Measurements from ENCODE around the gene NAV2. TPM values are rescaled to one million over a fixed set of nuclear protein-coding genes. Genes with fewer than 3 reads are reported as not detected.

NAV2 gene
- total RNA-seq, 3 donors from 2014 or later, result 21.9 to 65.9 (median 30.9) TPM

GRCh38 chr11:20066013-20066782, 353.6 kb downstream of the NAV2 start:
- Histone ChIP-seq H3K4me1 (ENCODE audit: low read depth) (peaks cover 3% of the 10 kb centered on the region), H3K9me3 (no peaks in the 10 kb centered on the region), H3K4me3 (no peak overlapping the region), H3K36me3 (ENCODE audit: low read depth) (no peaks in the 10 kb centered on the region)
- intact Hi-C loops (cut with DNase I, micrococcal nuclease), result no loop called here
- TF ChIP-seq CTCF (IDR thresholded peaks at IDR 0.05), result no peak
- ATAC-seq (no peak), DNase-seq (no peak)

GRCh38 chr11:20066783-20067156, 354.1 kb downstream of the NAV2 start:
- Histone ChIP-seq H3K9me3 (no peaks in the 10 kb centered on the region), H3K4me3 (no peak overlapping the region), H3K36me3 (ENCODE audit: low read depth) (no peaks in the 10 kb centered on the region), H3K4me1 (ENCODE audit: low read depth) (peaks cover 3% of the 10 kb centered on the region)
- ATAC-seq, result no peak
- intact Hi-C loops (cut with DNase I, micrococcal nuclease), result no loop called here
- no peak for DNase-seq
- no peak for TF ChIP-seq CTCF (IDR thresholded peaks at IDR 0.05)

- intact Hi-C loops (cut with DNase I, micrococcal nuclease), result no loop called here
- no peaks in the 10 kb centered on the region for H3K9me3 ChIP-seq
- DNase-seq (no peak), ATAC-seq (no peak)
- H3K4me3 ChIP-seq, result no peak overlapping the region
- H3K36me3 ChIP-seq (ENCODE audit: low read depth), result no peaks in the 10 kb centered on the region
- peaks cover 3% of the 10 kb centered on the region for H3K4me1 ChIP-seq (ENCODE audit: low read depth)
- no peak for TF ChIP-seq CTCF (IDR thresholded peaks at IDR 0.05)
Observed at GRCh38 chr11:20067665-20068064, 355.0 kb downstream of the NAV2 start.

- intact Hi-C loops (cut with DNase I, micrococcal nuclease), result no loop called here
- Histone ChIP-seq H3K36me3 (ENCODE audit: low read depth) (no peaks in the 10 kb centered on the region), H3K4me3 (no peak overlapping the region), H3K9me3 (no peaks in the 10 kb centered on the region), H3K4me1 (ENCODE audit: low read depth) (peaks cover 3% of the 10 kb centered on the region)
- ATAC-seq, result no peak
- DNase-seq, result no peak
- TF ChIP-seq CTCF (IDR thresholded peaks at IDR 0.05), result no peak
Observed at GRCh38 chr11:20068691-20069090, 356.1 kb downstream of the NAV2 start.

- Histone ChIP-seq H3K4me3 (no peak overlapping the region), H3K36me3 (ENCODE audit: low read depth) (no peaks in the 10 kb centered on the region), H3K4me1 (ENCODE audit: low read depth) (peaks cover 3% of the 10 kb centered on the region), H3K9me3 (no peaks in the 10 kb centered on the region)
- no peak for DNase-seq
- no peak for TF ChIP-seq CTCF (IDR thresholded peaks at IDR 0.05)
- peak; percentile 66 for ATAC-seq
- intact Hi-C loops (cut with DNase I, micrococcal nuclease), result no loop called here
Observed at GRCh38 chr11:20070459-20070858, 357.8 kb downstream of the NAV2 start.

All from mucosa of descending colon (tissue), 3 donors.